RWPE1 (cell line): Measurements from ENCODE around the gene IL21R.

Experiments used
- CTCF ChIA-PET: fragments of 350-600 bp; sonication (Branson Sonifier 250); formaldehyde crosslinking; extraction: SDS; loops from one replicate; lab custom pipeline; 2021; lab: Yijun Ruan, JAX
- POLR2A ChIA-PET: fragments of 400-600 bp; formaldehyde crosslinking; extraction: SDS; loops from one replicate; lab custom pipeline; 2020; ENCODE audit warnings: antibody characterized with exemption; ENCODE audit not compliant: low non-redundant PET; lab: Yijun Ruan, JAX
- DNase-seq: peaks from one replicate; pipeline ENCODE4 v3.0.0; 2012; ENCODE audit warnings: low spot score
- H3K27ac ChIP-seq: fragments of 450-650 bp; 2 replicates; pipeline ENCODE4 v1.5.1; 2017
- CTCF ChIP-seq: fragments of 450-650 bp; conservative IDR thresholded peaks from 2 replicates; pipeline ENCODE4 v1.5.1; 2017; ENCODE audit warnings: low read depth, mild to moderate bottlenecking

The IL21R gene

DNA sequence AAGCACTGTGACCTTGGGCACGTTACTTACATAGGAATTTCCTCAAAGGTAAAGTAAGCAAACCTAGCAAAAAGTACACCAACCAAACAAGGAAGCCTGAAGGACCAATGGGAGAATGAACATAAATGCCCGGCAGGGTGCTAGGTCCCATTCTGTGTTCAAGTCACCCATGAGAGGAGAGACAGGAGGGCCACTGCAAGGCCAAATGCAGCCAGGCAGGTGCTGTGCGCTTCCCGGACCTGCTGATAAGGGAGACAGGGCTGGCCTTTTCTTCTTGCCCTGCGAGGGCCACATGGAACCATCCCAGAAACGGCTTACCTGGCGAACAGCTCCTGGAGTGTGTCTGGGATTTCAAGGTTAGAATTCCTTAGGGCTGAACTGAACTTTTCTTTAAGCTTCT is 78.8 kb downstream of the IL21R start:
- TF ChIP-seq CTCF = no peak
- ChIA-PET POLR2A (no interaction called here), CTCF (interaction anchor here (0.6 kb wide), 2 partner anchors 14 to 245 kb away, joined by 3 read pairs; no protein-coding TSS in a partner anchor)
- no peak for DNase-seq
- no peak overlapping the region for H3K27ac ChIP-seq

- no peak for TF ChIP-seq CTCF
- no peak overlapping the region for H3K27ac ChIP-seq
- POLR2A ChIA-PET = no interaction called here
- DNase-seq = no peak
- CTCF ChIA-PET = interaction anchor here (0.8 kb wide), 1 partner anchor 14 kb away, joined by 3 read pairs; no protein-coding TSS in a partner anchor
Measured at GRCh38 chr16:27481282-27481934, 79.4 kb downstream of the IL21R start.

DNA sequence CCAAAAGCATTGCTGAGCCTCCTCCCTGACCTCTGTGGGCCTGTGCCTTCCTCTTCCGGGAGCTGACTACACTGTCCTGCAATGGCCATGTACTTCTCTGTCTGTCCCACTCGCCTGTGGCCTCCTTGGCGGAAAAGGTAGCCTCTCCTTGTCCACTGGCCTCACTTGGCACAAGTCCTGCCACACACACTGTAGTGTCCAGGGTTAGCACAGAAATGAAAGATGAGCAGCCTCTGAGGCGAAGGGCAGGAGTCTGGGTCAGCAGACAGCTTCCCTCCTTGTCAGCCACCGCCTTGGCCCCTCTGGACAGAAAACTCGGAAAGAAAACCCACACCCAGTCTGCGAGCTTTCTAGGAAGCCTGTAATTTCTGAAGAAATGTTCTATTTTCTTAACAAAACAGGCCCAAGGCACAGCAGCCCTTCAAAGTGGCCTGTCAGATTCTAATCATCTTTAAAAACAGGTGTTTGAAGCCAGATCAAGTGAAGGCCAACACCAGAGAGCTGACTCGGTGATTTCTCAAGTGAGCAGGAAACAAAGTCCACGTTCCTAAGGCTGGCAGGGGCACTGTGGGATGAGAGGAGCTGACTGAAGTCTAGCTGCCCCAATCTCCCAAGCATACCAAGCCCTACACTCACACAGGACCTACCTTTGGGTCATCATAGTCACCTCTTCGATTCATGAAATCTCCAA is 80.6 kb downstream of the IL21R start:
- CTCF ChIA-PET = interaction anchor here (0.8 kb wide), 1 partner anchor 13 kb away, joined by 3 read pairs; no protein-coding TSS in a partner anchor
- TF ChIP-seq CTCF = no peak

GRCh38 chr16:27483088-27483437 is 81.1 kb downstream of the IL21R start:
- TF ChIP-seq CTCF = no peak
- POLR2A ChIA-PET = no interaction called here
- H3K27ac ChIP-seq = no peak overlapping the region
- no peak for DNase-seq
- CTCF ChIA-PET = no interaction called here

More for the DNA sequence above, 80.6 kb downstream of the IL21R start:
- POLR2A ChIA-PET = no interaction called here
- no peak overlapping the region for H3K27ac ChIP-seq
- no peak for DNase-seq

DNA sequence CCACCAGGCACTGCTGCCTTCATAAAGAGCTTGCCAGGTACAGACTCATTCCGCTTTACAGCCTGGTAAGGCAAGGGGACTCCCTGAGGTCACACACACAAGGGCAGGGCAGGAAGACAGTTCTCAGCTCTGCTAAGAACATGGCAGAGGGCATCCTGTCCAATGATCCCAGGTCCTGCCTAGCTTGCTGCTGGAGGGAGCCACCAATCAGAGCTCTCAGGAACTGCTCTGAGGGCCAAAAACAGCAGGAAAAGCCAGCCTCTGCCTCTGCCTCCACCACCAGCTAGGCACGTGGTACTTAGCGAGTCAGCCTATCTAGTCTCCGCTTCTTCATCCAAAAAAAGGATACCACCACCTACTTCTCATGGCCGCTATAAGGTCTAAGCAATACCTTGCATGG is 81.7 kb downstream of the IL21R start:
- TF ChIP-seq CTCF = no peak
- DNase-seq = no peak
- H3K27ac ChIP-seq = no peak overlapping the region
- ChIA-PET CTCF (no interaction called here), POLR2A (no interaction called here)

- DNase-seq = no peak
- POLR2A ChIA-PET = no interaction called here
- CTCF ChIA-PET = no interaction called here
- no peak for TF ChIP-seq CTCF
- no peak overlapping the region for H3K27ac ChIP-seq
Measured at GRCh38 chr16:27485126-27485525, 83.2 kb downstream of the IL21R start.
